Hepatic stellate cell (primary cell): ENCODE data around the gene GKN2.
"Not testable (repeated sequence)": the region's sequence is repeated elsewhere in the genome, so short reads cannot be mapped to it uniquely, and the experiment has no call there.

Experiments
- DNase-seq: peaks from one replicate; pipeline ENCODE4 v3.0.0; 2011; ENCODE audit warnings: low spot score

Gene GKN2

GRCh38 chr2:68918497-68918896 lies 34.2 kb downstream of the GKN2 start:
- no peak for DNase-seq

GRCh38 chr2:68917034-68917718 lies 35.5 kb downstream of the GKN2 start:
- DNase-seq: no peak

- no peak for DNase-seq
These were observed 36.5 kb downstream of the GKN2 start for GRCh38 chr2:68916226-68916625.

GRCh38 chr2:68915393-68915792 lies 37.3 kb downstream of the GKN2 start:
- no peak for DNase-seq

GRCh38 chr2:68913359-68913758 lies 39.3 kb downstream of the GKN2 start:
- no peak for DNase-seq

- no peak for DNase-seq
These were observed 40.0 kb downstream of the GKN2 start for GRCh38 chr2:68912732-68913131.

GRCh38 chr2:68912111-68912510 lies 40.6 kb downstream of the GKN2 start:
- DNase-seq: no peak

GRCh38 chr2:68911709-68912108 lies 41.0 kb downstream of the GKN2 start:
- DNase-seq: no peak

GRCh38 chr2:68911246-68911645 lies 41.4 kb downstream of the GKN2 start:
- DNase-seq: no peak

GRCh38 chr2:68909793-68910674 lies 42.7 kb downstream of the GKN2 start:
- DNase-seq: no peak

GRCh38 chr2:68908392-68908970 lies 44.2 kb downstream of the GKN2 start:
- no peak for DNase-seq

- no peak for DNase-seq
These were observed 44.8 kb downstream of the GKN2 start for GRCh38 chr2:68907920-68908253.

GRCh38 chr2:68907232-68907919 lies 45.3 kb downstream of the GKN2 start:
- no peak for DNase-seq

GRCh38 chr2:68906716-68907115 lies 46.0 kb downstream of the GKN2 start:
- DNase-seq: no peak

GRCh38 chr2:68905116-68905515 lies 47.6 kb downstream of the GKN2 start:
- DNase-seq: no peak

- DNase-seq: no peak
These were observed 51.1 kb downstream of the GKN2 start for GRCh38 chr2:68901561-68901960.

GRCh38 chr2:68901199-68901514 lies 51.5 kb downstream of the GKN2 start:
- DNase-seq: no peak

- DNase-seq: no peak
These were observed 52.0 kb downstream of the GKN2 start for GRCh38 chr2:68900496-68901198.

GRCh38 chr2:68895981-68896380 lies 56.7 kb downstream of the GKN2 start:
- DNase-seq: not testable (repeated sequence)
